ENCODE data around the gene SIAE. TPM values are rescaled to one million over a fixed set of nuclear protein-coding genes. Genes with fewer than 3 reads are reported as not detected.
"Not testable (repeated sequence)": the region's sequence is repeated elsewhere in the genome, so short reads cannot be mapped to it uniquely, and the experiment has no call there.

Gene SIAE
- total RNA-seq, 1 donor from 2014 or later = 9.6 TPM

DNA sequence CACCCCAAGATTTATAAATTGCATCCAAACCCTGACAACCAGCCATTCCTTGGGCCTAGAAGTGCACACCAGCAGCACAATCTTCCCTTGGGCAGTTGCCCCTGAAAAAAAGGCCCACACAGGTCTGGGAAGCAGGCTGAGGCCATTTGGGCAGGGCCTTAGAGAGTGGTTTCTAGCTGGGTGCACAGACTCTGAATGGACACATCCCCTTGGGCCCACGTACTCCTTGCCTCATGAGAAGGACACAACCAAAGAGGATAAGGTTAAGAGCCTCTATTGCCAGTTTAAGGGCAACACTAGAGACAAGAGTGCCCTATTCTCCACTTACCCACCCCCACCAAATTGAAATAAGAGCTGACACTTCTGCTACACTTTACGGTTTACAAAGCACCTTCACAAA is 63.2 kb downstream of the SIAE start:
- peaks cover 17% of the 10 kb centered on the region for H3K27me3 Mint-ChIP-seq (ENCODE audit: low read depth)
- no peaks in the 10 kb centered on the region for H3K36me3 Mint-ChIP-seq (ENCODE audit: low read depth)
- no peaks in the 10 kb centered on the region for H3K9me3 Mint-ChIP-seq (ENCODE audit: low read depth)
- no peak overlapping the region for H3K27ac Mint-ChIP-seq (ENCODE audit: unreplicated experiment)
- no peak overlapping the region for H3K4me3 Mint-ChIP-seq (ENCODE audit: unreplicated experiment)
- H3K4me1 Mint-ChIP-seq (ENCODE audit: low read depth) = no peaks in the 10 kb centered on the region
- no peak for DNase-seq (ENCODE audit: low spot score)
- TF ChIP-seq, protein P1, sequence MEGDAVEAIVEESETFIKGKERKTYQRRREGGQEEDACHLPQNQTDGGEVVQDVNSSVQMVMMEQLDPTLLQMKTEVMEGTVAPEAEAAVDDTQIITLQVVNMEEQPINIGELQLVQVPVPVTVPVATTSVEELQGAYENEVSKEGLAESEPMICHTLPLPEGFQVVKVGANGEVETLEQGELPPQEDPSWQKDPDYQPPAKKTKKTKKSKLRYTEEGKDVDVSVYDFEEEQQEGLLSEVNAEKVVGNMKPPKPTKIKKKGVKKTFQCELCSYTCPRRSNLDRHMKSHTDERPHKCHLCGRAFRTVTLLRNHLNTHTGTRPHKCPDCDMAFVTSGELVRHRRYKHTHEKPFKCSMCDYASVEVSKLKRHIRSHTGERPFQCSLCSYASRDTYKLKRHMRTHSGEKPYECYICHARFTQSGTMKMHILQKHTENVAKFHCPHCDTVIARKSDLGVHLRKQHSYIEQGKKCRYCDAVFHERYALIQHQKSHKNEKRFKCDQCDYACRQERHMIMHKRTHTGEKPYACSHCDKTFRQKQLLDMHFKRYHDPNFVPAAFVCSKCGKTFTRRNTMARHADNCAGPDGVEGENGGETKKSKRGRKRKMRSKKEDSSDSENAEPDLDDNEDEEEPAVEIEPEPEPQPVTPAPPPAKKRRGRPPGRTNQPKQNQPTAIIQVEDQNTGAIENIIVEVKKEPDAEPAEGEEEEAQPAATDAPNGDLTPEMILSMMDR (IDR thresholded peaks at IDR 0.05) = no peak

DNA sequence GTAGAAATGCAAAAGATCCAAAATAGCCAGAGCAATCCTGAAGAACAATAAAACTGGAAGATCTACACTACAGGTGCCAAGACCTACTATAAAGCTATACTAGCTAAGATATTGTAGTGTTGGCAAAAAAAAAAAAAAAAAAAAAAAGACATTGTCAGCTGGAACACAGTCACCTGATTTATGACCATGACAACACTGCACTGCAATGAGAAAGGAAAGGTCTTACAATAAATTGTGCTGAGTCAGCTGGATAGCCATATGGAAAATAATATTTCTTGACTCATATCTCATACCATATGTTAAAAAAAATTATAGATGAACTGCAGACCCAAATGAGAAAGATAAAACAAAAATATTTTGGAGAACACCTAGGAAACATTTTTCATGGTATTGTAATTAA is 65.4 kb downstream of the SIAE start:
- Mint-ChIP-seq H3K36me3 (ENCODE audit: low read depth) (no peaks in the 10 kb centered on the region), H3K9me3 (ENCODE audit: low read depth) (no peaks in the 10 kb centered on the region), H3K4me3 (ENCODE audit: unreplicated experiment) (no peak overlapping the region), H3K27me3 (ENCODE audit: low read depth) (peaks cover 8% of the 10 kb centered on the region), H3K27ac (ENCODE audit: unreplicated experiment) (no peak overlapping the region), H3K4me1 (ENCODE audit: low read depth) (no peaks in the 10 kb centered on the region)
- no peak for DNase-seq (ENCODE audit: low spot score)
- TF ChIP-seq, protein P1 (IDR thresholded peaks at IDR 0.05) = no peak

DNA sequence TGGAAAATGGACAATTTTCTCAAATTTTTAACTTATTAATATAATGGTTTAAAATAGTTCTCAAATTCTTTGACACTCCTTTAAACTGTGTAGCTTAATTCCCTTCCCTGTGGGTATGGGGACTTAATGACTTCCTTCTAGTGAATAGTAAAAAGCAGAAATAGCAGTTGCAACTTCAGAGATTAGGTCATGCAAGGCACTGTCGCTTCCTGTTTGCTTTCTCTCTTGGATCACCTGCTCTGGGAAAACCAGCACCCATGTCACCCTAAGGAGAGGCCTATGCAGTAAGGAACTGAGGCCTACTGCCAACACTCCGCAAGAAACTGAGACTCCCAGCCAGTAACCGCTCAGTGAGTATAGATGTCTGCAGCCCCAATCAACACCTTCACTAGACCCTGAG is 67.8 kb downstream of the SIAE start:
- TF ChIP-seq, protein P1 (IDR thresholded peaks at IDR 0.05) = no peak
- no peaks in the 10 kb centered on the region for H3K4me1 Mint-ChIP-seq (ENCODE audit: low read depth)
- peaks cover 3% of the 10 kb centered on the region for H3K27me3 Mint-ChIP-seq (ENCODE audit: low read depth)
- H3K9me3 Mint-ChIP-seq (ENCODE audit: low read depth) = no peaks in the 10 kb centered on the region
- H3K4me3 Mint-ChIP-seq (ENCODE audit: unreplicated experiment) = no peak overlapping the region
- no peak overlapping the region for H3K27ac Mint-ChIP-seq (ENCODE audit: unreplicated experiment)
- no peak for DNase-seq (ENCODE audit: low spot score)
- no peaks in the 10 kb centered on the region for H3K36me3 Mint-ChIP-seq (ENCODE audit: low read depth)

DNA sequence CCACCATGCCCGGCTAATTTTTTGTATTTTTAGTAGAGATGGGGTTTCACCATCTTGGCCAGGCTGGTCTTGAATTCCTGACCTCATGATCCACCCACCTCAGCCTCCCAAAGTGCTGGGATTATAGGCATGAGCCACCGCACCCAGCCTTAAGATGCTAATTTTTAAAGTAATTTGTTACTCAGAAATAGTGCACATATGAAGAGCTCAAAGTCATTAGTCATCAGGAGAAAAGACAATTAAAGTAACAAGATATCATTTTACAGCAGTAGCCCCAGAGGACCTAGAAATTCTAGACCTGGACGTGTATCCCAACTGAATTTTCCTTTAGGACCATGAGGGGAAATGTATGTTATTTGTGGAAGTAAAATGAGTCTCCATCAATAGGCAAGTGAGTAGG is 70.8 kb downstream of the SIAE start:
- not testable (repeated sequence) for H3K9me3 Mint-ChIP-seq (ENCODE audit: low read depth); H3K4me1 Mint-ChIP-seq (ENCODE audit: low read depth); H3K4me3 Mint-ChIP-seq (ENCODE audit: unreplicated experiment); H3K27ac Mint-ChIP-seq (ENCODE audit: unreplicated experiment); H3K36me3 Mint-ChIP-seq (ENCODE audit: low read depth); DNase-seq (ENCODE audit: low spot score); H3K27me3 Mint-ChIP-seq (ENCODE audit: low read depth)

DNA sequence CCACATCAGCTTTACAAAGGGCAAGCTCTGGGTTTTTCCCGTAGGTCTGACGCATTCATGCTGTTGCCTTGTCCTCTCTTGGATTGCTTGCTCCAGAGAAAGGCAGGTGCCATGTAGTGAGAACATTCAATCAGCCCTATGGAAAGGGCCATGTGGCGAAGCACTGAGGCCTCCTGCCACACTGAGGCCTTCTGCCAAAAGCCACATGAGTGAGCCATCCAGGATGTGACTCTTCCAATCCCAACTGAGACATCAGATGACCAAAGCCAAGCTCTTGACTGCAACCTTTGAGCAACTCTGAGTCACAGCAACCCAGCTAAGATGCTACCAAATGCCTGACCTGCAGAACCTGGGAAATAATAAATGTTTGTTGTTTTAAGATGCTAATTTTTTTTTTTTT is 71.3 kb downstream of the SIAE start:
- H3K36me3 Mint-ChIP-seq (ENCODE audit: low read depth) = no peaks in the 10 kb centered on the region
- DNase-seq (ENCODE audit: low spot score) = no peak
- H3K27me3 Mint-ChIP-seq (ENCODE audit: low read depth) = peaks cover 13% of the 10 kb centered on the region
- TF ChIP-seq, protein P1 (IDR thresholded peaks at IDR 0.05) = no peak
- H3K9me3 Mint-ChIP-seq (ENCODE audit: low read depth) = peaks cover 3% of the 10 kb centered on the region
- no peaks in the 10 kb centered on the region for H3K4me1 Mint-ChIP-seq (ENCODE audit: low read depth)
- H3K27ac Mint-ChIP-seq (ENCODE audit: unreplicated experiment) = no peak overlapping the region
- no peak overlapping the region for H3K4me3 Mint-ChIP-seq (ENCODE audit: unreplicated experiment)

DNA sequence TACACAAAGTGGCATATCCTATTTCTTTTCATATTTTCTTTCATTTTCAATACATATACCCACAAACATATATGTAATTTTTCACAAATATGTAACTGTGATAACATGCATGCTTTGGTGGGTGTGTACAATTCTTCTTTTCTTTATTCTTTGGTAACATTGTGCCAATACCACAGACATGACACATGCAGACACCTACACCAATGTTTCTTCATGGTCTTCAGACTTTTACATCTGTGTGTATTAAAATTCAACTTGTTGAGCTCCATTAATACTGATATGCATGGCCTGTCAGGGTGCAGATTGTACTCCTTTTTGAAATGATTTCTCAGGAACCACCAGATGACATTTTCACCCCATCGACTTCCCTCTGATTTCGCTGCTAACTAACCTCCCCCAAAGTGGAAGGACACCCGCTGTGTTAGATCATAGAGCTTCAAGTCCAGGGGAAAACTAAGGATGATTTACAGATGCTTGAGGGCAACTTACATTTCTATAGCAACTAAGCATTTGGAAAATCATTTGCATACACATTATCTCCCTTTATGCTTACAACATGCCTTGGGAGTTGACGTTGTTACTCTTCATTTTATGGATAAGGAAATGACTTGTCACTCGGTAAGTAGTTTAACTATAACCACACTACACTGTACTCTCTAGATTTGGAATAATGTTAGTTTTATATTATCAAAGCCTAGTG is 72.8 kb downstream of the SIAE start:
- Mint-ChIP-seq H3K27me3 (ENCODE audit: low read depth) (peaks cover 22% of the 10 kb centered on the region), H3K27ac (ENCODE audit: unreplicated experiment) (no peak overlapping the region), H3K9me3 (ENCODE audit: low read depth) (peaks cover 3% of the 10 kb centered on the region), H3K4me1 (ENCODE audit: low read depth) (no peaks in the 10 kb centered on the region), H3K4me3 (ENCODE audit: unreplicated experiment) (no peak overlapping the region), H3K36me3 (ENCODE audit: low read depth) (no peaks in the 10 kb centered on the region)
- TF ChIP-seq, protein P1 (IDR thresholded peaks at IDR 0.05) = no peak
- no peak for DNase-seq (ENCODE audit: low spot score)
